IPS-NIHi7 (cell line): ENCODE results near the gene BTD.
"Not testable (repeated sequence)": the region's sequence is repeated elsewhere in the genome, so short reads cannot be mapped to it uniquely, and the experiment has no call there.

Experiments
- DNase-seq: peaks from one replicate; pipeline ENCODE4 v3.0.0; 2012; ENCODE audit warnings: mixed read lengths; ENCODE audit errors: extremely low spot score

BTD gene

GRCh38 chr3:15601399-15602145 lies at the start of gene BTD, which contains the start of gene HACL1:
Gene BTD, plus strand, starts transcription at chr3:15601745. Its CDS starts 33,695 bp downstream, at chr3:15635440.
Gene HACL1, minus strand, starts transcription at chr3:15601569. Its CDS starts 106 bp downstream, at chr3:15601463.
- DNase-seq = peak; percentile 95

- no peak for DNase-seq
These were observed 49.6 kb upstream of the BTD start for GRCh38 chr3:15551902-15552301.

GRCh38 chr3:15553749-15554148 lies 47.8 kb upstream of the BTD start:
- no peak for DNase-seq

- no peak for DNase-seq
These were observed 45.0 kb upstream of the BTD start for GRCh38 chr3:15556512-15556911.

- DNase-seq = peak; percentile 54
These were observed 44.0 kb upstream of the BTD start for GRCh38 chr3:15557511-15557946.

- no peak for DNase-seq
These were observed 43.0 kb upstream of the BTD start for GRCh38 chr3:15558581-15558980.

GRCh38 chr3:15562560-15562959 lies 39.0 kb upstream of the BTD start:
- DNase-seq = no peak

GRCh38 chr3:15563190-15563589 lies 38.4 kb upstream of the BTD start:
- no peak for DNase-seq

GRCh38 chr3:15572138-15572537 lies 29.4 kb upstream of the BTD start:
- DNase-seq = no peak

GRCh38 chr3:15575446-15575845 lies 26.1 kb upstream of the BTD start:
- no peak for DNase-seq

GRCh38 chr3:15576475-15576874 lies 25.1 kb upstream of the BTD start:
- DNase-seq = no peak

- no peak for DNase-seq
These were observed 23.2 kb upstream of the BTD start for GRCh38 chr3:15578289-15578867.

GRCh38 chr3:15579051-15579450 lies 22.5 kb upstream of the BTD start:
- DNase-seq = no peak

GRCh38 chr3:15581471-15582394 lies 19.8 kb upstream of the BTD start:
- DNase-seq = no peak

- no peak for DNase-seq
These were observed 16.3 kb upstream of the BTD start for GRCh38 chr3:15585111-15585845.

GRCh38 chr3:15591242-15591641 lies 10.3 kb upstream of the BTD start:
- DNase-seq = no peak

- DNase-seq = no peak
These were observed 9.6 kb upstream of the BTD start for GRCh38 chr3:15591928-15592327.

GRCh38 chr3:15592968-15593367 lies 8.6 kb upstream of the BTD start:
- DNase-seq = no peak

- DNase-seq = no peak
These were observed 5.6 kb upstream of the BTD start for GRCh38 chr3:15595955-15596354.

- peak; percentile 14 for DNase-seq
These were observed 523 bp upstream of the BTD start for GRCh38 chr3:15601046-15601398.

- no peak for DNase-seq
These were observed 596 bp downstream of the BTD start for GRCh38 chr3:15602146-15602536.

GRCh38 chr3:15602816-15603215 lies 1.3 kb downstream of the BTD start:
- DNase-seq = not testable (repeated sequence)
